Stimulated activated CD4-positive, alpha-beta T cell treated with anti-CD3 and anti-CD28 coated beads, Interleukin-4, amount 100 ng/mL, for 48 hours (primary cell): ENCODE results near the gene USP28.
"Not testable (repeated sequence)": the region's sequence is repeated elsewhere in the genome, so short reads cannot be mapped to it uniquely, and the experiment has no call there.

Source experiments
- DNase-seq, 2 donors: peaks; one replicate each; pipeline ENCODE4 v3.0.0-alpha.2; 2020; ENCODE audit warnings: low read depth in 2 of 2

USP28 gene

GRCh38 chr11:113838005-113838404 lies 37.4 kb downstream of the USP28 start:
- no peak for DNase-seq

- DNase-seq = no peak
These were observed 40.1 kb downstream of the USP28 start for GRCh38 chr11:113835306-113835705.

DNA sequence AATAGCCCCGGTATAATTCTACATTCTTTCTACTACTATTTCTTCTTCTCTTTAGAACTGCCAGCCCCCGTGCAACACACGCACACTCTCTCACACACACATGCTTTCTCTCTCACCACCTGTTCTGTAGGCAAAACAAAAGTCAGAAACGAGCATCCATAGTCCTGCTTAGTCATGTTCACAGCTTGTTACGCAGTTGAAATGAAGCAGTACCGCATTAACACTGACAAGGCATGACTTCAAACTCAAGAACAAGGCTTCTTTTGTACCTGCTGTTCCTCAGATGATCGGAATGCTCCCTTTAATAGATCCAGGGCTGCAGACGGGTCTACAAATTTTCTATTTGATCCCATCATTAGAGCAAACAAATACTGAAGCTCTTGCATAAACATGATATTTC lies 42.2 kb downstream of the USP28 start:
- DNase-seq = no peak

- no peak for DNase-seq
These were observed 44.1 kb downstream of the USP28 start for GRCh38 chr11:113831314-113831713.

DNA sequence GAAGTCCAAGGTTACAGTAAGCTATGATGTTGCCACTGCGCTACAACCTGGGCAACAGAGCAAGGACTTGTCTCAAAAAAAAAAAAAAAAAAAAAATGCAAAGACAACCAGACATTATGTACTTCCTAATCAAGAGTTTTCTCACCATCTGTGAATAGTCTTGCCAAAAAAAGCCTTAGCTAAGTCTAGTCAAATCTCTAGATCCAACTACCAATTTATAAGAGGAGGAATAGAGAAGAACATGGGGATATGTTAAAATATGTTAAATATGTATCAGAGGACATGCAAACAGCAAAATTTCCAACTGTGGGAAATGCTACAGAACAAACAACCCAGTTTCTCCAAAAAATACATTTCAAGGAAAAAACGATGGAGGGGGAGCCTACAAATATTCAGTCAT lies 45.6 kb downstream of the USP28 start:
- DNase-seq = no peak

DNA sequence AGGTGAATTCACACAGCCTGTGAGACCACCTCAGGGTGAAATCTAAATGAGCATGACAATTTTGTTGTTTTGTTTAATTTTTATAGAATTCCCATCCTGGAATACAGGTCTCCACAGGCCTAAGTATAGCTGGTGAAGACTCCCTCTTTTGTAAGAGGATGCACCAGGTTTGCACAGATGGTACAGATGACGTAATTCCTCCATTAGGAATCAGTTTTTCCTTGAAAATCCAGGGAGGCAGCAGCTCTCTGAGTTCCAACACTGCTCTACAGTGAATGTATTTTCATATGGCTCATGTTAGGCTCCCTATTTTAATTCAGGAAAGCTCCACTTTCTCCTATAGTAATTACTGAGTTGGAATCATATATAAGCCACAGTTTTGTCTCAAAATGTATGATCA lies 47.2 kb downstream of the USP28 start:
- no peak for DNase-seq

DNA sequence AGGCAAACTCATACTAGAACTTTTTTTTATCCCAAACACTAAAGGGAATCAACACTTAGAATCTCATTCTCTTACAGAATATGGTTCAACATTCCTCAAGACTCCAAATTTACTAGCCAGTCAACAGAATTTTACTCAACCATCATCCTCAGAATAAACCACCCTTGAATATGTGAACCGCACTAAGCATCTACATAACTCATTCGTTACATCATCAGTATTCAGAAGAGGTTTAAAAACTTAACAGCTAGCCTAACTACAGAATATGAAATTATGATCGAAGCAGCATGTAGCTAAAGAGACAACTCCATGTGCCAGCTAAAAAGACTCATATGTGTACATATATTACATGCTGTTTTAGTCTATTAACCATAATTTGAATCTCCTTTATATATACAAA lies 47.9 kb downstream of the USP28 start:
- DNase-seq = no peak

GRCh38 chr11:113818426-113818825 lies 56.9 kb downstream of the USP28 start:
- DNase-seq = no peak

DNA sequence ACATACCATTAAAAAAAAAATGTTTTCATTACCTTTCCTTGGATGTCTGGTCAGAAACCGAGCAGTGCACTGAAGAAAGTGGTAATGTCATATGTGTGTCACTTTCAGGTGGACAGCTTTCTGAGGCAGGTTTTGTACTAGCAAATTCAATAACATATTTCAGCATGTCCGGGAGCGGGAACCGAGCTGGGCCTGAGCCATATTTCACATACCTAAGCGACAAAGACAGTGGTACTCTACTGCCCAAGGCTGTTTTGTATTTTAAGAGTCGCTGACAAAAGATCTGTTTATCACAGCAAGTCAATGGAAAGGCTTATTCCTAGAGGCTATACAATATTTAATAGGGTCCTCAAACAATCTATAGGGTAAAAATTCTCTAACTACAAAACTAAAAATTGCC lies 57.7 kb downstream of the USP28 start:
- DNase-seq = no peak

DNA sequence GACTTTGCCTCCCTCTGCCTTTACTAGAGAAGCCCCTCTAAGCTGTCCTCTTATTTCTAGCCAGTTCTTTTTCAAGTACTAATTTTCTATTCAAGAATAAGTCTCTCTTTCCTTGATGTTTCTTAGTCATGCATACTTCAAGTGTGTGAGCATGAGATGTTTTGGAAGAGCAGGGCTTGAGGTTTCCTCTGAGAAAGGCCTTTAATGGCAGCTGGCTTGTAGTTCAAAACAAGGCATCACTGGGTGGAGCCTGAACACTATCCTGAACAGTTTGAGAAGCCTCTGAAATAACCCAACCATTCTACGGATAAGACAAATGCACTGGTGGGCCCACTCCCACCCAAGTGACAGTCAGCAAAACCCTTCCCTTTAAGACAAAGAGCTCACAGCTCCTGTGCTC lies 58.2 kb downstream of the USP28 start:
- DNase-seq = no peak

DNA sequence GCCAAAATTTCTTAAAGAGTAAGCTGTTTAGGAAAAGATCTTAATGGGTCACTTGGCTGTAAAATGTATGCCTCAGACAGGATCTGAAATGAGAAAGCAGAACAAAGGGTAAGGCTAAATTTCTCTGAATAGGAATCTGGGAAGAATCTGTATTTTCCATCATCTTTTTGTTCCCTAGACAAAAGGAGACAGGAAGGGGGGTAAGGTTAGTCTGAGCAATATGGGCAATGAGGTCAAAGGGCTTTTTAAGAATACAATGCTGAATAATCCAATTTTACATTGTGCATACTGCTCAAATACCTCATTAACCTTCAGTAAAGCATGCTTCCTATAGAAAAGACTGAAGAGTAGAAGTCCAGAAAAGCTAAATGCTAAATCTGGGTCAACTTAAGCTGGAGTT lies 61.2 kb downstream of the USP28 start:
- no peak for DNase-seq

DNA sequence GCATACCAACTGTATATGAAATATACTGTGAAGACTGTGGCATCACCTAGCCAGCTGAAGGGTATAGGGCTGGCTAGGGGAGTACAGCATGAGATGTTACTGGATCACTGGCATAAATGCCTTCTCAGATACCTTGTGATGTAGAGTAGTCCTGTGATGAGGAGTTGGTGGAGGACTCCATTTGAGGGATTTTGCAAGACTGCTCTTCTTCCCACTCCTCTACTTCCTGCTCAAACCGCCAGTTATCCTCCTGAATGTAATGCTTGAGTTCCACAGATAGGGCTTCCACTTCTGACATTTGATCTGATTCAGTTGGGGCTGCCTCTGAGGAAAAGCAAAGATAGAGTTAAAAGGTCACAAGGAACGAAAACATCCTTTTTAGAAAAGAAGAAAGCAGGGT lies 66.4 kb downstream of the USP28 start:
- DNase-seq = no peak

DNA sequence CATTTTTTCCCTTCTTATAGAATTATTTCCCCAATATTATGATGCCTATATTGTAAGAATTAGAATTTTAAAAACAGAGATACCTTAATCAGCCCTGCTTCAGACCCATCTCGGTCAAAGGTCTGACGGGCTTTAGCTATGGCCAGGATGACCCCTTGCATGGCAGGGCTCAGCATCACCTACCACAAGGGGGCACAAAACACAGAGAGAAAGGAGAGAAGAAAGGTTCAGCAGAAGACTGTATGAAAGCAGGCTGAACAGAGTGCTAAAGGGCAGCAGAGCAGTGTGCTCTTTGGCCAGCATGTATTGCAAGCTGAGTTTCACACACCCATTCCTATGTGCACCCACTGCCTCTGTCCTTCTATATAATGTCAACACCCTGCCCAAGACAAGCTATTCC lies 69.0 kb downstream of the USP28 start:
- no peak for DNase-seq

- no peak for DNase-seq
These were observed 69.7 kb downstream of the USP28 start for GRCh38 chr11:113805640-113806039.

DNA sequence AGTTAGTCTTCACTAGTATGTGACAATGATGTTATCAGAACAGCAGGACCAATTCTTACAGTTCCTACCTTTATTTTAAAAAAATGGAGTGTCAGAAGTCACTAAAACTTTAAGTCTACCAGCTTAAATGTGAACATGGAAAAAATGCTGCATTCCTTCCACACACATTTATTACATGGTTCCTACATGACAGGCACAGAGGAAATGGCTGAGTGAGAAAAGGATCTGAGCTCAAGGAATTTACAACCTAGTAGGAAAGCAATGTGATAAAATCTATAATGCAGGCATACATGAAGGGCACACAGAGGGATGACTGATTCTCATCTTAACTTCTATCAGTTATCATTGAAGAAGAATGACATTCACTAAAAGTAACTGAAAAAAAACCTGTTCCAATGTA lies 72.8 kb downstream of the USP28 start:
- no peak for DNase-seq

DNA sequence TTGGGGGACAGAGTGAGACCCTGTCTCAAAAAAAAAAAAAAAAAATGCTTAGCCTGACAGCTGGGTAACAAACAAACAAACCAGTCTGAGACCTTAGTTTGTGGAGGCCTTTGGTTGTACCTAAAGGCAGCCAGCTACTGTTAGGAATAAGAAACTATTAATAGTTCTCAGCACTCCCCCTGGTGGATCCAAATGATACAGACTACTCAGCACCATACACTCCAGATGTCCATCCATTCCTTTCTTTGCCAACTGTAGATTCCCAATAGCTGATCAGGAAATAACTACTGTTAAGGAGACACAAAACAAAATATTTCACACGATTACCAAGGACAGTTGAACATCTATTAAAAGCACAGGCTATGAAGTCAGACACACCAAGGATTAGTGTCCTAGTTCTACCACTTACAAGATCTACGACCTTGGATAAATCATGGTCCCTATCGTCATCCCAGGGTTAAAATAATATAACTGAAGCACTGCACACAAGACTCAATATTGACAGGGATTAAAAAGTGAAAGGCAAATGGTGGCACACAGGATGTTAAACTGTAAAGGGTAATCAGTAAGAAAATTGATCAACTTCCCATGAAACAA lies 78.6 kb downstream of the USP28 start:
- no peak for DNase-seq

- DNase-seq = no peak
These were observed 85.6 kb downstream of the USP28 start for GRCh38 chr11:113789675-113790320.

DNA sequence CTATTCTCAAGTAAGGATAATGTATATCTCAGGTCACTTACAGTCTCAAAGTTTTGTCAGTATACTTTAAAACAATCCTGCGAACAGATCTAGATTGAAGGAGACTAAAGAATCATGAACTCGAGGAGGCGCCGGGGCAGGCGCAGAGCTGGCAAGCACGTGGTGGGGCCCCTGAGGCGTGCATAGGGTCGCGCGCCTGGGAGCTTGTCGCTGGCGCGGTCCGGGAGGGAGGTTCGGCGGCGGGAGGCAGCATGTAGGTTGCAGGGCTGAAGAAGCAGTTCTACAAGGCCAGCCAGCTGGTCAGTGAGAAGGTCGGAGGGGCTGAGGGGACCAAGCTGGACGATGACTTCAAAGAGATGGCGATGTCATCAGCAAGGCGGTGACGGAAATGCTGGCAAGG lies 86.4 kb downstream of the USP28 start:
- DNase-seq = not testable (repeated sequence)

DNA sequence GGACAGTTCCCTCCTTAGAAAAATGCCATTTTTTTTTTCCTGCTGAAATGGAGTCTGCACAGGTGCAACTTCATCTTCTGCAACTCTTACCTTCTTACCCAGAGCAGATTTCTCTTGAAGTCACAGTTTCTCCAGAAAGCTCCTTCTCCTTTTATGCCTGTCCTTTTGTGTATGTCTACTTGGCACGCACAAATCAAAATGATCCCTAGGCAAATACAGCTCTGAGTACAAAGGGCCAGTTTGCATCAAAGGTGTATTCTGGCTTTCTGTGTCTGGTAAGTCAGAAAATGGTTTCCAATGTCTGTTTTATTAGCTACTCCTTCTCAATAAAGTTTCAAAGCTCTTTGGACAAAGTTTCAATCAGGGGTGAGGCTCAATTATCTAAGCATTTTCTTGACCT lies 93.2 kb downstream of the USP28 start:
- DNase-seq = no peak

GRCh38 chr11:113781682-113782081 lies 93.7 kb downstream of the USP28 start:
- DNase-seq = no peak

- no peak for DNase-seq
These were observed 95.9 kb downstream of the USP28 start, which contains the start of gene CLDN25 for GRCh38 chr11:113779496-113779895. Gene CLDN25, plus strand, starts transcription at chr11:113779796. Its CDS starts 0 bp downstream, at chr11:113779796.

GRCh38 chr11:113778111-113778910 lies 97.1 kb downstream of the USP28 start:
- DNase-seq = no peak

DNA sequence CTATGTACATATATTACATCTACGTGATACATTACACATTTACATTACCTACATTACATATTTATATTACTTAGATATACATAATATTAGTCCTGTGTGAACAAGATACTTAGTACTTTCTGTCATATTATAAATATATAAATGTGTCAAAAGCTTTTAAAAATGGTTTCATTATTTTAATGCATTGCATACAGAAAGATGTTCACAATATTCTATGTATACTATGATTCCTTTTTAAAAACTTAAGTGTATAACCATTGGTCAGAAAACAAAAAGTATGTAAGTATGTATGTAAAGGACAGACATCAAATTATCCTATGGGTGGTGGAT lies 101.2 kb downstream of the USP28 start:
- no peak for DNase-seq
